Endometrial microvascular endothelial cells (primary cell): Measurements from ENCODE around the gene ESYT2. TPM values are rescaled to one million over a fixed set of nuclear protein-coding genes. Genes with fewer than 3 reads are reported as not detected.

Experiments used
- in situ Hi-C: cut with HindIII; loops from 2 replicates; pipeline ENCODE4 v1.10.0; 2017; ENCODE audit warnings: low sequenced_read_pairs, low pct_unique_long_range_greater_than_20kb; ENCODE audit errors: inconsistent ontology term
- total RNA-seq: library from RNA; depleted of rRNA; stranded (reverse); fragments of >200 nt; gene quantifications from one replicate; pipeline ENCODE4 v1.2.3, GENCODE V29; 2015; ENCODE audit errors: inconsistent ontology term

The ESYT2 gene
- total RNA-seq, 1 donor from 2014 or later, result 42.9 TPM

- in situ Hi-C loops, result no loop called here
Observed at GRCh38 chr7:158757404-158757989, 71.8 kb downstream of the ESYT2 start.

DNA sequence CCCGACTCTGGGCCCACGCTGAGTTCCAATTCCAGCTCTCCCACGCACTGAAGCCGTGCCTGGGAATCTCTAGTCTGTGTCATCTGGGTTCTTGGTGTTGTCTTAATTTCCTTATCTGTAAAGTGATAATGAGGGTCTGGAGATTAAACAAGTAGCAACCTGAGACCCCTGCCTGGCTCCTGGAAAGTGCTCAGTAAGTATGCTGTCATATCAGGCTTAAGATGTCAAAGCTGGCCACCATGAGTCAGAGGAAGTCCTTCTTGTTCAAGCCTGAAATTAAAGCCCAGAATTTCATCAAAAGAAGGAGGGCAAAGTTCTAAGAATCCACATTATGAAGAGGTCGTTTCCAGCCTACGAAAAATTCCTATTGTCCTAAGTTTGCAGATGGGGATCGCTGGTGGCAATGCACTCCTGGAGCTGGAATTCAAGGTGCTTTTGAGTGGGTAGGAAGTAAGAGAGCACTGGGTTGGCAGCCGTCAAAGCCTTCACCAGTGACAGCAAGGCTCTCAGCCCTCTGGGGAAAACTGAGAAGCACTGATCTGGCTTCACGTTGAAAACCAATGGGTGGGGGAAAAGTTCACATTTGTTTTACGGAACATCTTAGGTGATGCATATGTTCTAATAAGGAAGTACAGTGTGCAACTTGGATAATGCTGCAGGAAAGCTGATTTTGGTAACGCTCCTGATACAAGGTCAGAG lies 74.4 kb downstream of the ESYT2 start:
- in situ Hi-C loops, result no loop called here

DNA sequence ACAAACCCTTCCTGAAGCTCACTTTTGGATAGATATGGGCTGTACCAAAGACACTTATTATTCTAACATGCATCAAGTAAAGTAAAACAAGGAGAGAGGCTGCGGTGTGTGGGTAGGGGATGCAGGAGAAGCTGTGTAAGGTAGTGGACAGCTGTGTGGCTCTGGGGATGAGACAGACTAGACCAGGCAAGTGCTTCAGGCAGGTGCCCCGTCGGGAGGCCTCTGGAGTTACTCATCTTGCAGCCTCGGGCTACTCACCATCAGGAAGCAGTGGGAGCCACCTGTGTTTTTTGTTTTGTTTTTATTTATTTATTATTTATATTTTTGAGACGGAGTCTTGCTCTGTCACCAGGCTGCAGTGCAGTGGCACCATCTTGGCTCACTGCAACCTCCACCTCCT lies 75.4 kb downstream of the ESYT2 start:
- in situ Hi-C loops, result no loop called here

DNA sequence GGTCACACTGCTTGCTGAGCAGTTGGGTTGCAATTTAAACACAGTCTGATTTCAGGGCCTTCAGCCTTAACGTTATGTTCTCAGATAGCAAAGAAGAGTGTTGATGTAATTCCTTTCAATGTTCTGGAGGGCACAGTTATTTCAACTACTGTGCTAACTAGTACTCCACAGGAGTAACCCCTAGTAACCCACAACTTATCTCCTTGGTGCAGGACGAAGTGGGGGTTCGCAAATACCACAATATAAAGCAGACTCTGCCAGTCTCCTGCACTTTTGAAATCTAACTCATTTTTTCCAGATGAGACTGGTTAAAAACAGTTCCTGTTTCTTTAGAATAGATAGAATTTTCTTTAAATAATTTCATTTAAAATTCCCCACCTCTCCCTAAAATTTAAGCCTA lies 77.6 kb downstream of the ESYT2 start:
- in situ Hi-C loops, result no loop called here

DNA sequence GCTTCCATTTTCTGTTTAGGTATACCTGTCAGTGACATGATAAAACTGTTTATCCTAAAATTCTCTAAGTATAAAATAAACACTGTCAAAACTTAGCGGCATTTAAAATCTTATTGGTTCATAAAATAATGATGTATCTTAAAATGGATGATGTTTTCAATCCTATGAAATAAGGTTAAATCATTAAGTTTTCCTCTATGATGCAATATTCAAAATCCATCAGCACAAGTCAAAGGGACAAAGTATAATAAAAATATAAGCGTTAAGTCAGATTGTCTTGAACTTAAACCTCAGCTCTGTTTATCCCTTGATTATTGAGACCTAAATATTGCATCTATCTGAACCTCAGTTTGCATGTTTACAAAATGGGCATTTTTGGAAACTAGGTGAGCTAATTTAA lies 78.1 kb downstream of the ESYT2 start:
- in situ Hi-C loops, result no loop called here

DNA sequence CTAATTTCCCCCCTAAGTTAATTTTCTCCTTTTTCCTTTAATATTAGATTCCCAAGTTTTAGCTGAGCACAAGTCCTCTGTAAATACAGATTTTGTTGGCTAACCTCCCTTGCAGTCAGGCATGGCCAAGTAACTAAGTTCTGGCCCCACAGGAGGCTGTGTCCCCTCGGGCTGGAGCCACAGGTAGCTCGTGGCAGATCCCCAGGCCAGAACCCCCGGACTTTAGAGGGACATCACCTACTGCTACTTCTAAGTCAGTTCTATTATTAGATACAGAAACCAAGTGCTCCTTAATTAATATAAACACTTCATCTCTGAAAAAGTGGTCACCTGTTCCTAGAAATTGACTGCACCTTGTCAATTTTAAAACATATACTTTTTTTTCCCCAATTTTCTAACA lies 78.6 kb downstream of the ESYT2 start:
- in situ Hi-C loops, result no loop called here

DNA sequence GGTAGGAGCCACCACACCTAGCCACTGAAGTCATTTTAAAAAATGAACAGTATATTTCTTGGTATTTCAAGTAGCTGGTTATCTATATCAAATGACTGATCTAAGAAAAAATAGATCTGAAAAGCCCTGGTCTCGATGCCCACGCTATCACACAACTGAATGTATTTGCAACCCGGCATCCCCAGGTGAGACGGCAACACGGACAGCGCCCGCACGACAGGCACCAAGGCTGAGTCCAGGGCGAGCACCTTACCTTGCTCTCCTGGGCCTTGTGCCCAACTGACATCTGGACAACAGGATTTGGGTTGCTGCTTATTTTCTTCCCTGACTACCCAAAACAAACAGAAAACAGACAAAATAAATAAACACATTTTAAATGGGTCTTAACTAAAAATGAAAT lies 79.9 kb downstream of the ESYT2 start:
- in situ Hi-C loops, result no loop called here

- in situ Hi-C loops, result no loop called here
Observed at GRCh38 chr7:158748335-158748734, 81.0 kb downstream of the ESYT2 start.

GRCh38 chr7:158747408-158747807 lies 81.9 kb downstream of the ESYT2 start:
- in situ Hi-C loops, result no loop called here

DNA sequence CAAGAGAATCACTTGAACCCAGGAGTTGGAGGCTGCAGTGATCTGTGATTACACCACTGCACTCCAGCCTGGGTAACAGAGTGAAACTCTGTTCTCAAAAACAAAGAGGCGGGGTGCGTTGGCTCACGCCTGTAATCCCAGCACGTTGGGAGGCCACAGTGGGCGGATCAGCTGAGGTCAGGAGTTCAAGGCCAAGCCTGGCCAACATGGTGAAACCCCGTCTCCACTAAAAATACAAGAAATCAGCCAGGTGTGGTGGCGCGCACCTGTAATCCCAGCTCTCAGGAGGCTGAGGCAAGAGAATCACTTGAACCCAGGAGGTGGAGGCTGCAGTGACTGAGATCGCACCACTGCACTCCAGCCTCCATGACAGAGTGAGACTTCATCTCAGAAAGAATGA lies 82.4 kb downstream of the ESYT2 start:
- in situ Hi-C loops, result no loop called here

DNA sequence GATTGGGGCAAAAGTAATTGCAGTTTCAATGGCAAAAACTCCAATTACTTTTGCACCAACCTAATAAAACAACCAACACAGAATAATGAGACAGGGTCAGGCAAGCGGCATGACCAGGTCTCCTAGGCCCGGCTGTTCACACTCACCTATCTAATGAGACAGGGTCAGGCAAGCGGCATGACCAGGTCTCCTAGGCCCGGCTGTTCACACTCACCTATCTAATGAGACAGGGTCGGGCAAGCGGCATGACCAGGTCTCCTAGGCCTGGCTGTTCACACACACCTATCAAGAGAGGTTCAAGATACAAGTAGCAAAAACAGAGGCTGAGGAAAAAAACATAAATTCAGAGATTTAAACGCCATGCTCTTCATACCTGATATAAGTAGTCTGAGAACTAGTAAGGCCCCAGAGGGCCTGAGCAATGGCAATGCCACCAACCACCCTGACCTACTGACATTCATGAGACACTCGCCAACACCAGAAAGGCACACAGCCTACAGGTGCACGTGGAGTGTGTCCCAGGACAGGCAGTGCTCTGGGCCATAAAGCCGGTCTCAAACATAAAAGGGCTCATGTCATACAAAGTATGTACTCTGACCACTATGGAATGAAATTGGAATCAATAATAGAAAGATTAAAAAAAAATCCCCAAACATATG lies 84.1 kb downstream of the ESYT2 start:
- in situ Hi-C loops, result no loop called here

DNA sequence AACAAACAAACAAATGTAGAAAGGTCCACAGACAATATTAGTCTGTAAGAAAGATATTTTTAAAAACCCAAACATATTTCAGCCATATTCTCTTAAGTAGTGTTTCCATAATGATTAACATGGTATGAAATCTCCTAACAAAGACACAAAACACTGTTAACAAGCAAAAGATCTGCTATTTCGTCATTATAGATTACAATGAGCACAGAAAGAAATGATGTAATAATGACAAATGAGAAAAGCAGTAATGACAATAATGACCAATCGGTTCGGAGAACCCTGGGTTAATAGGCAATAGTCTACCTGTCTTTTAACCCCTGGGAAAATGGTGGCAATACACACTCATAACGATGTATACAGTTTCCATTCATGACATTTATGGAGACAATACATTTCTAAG lies 85.2 kb downstream of the ESYT2 start:
- in situ Hi-C loops, result no loop called here

DNA sequence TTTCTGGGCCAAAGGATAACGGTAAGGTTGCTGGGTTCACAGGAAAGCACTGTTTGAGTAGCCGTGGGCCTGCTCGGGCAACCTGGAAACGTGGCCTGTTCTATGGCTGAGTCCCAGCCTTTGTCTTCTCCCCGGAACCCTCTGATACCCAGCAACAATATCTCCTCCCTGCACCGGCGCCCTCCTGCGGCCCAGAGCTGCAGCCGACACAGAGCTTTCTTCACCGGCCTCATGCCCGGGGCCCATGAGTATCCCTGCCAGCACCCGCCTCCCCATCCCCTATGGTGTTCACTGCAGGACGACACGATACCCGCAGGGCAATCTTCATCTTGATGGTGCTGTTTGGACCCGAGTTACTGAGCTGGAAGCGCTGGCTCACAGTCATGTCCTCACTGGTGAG lies 86.1 kb downstream of the ESYT2 start:
- in situ Hi-C loops, result no loop called here

- in situ Hi-C loops, result no loop called here
Observed at GRCh38 chr7:158742065-158742821, 87.1 kb downstream of the ESYT2 start.

- in situ Hi-C loops, result no loop called here
Observed at GRCh38 chr7:158741294-158741666, 88.0 kb downstream of the ESYT2 start.

GRCh38 chr7:158740657-158741293 lies 88.5 kb downstream of the ESYT2 start:
- in situ Hi-C loops, result no loop called here

GRCh38 chr7:158740013-158740656 lies 89.2 kb downstream of the ESYT2 start:
- in situ Hi-C loops, result no loop called here

DNA sequence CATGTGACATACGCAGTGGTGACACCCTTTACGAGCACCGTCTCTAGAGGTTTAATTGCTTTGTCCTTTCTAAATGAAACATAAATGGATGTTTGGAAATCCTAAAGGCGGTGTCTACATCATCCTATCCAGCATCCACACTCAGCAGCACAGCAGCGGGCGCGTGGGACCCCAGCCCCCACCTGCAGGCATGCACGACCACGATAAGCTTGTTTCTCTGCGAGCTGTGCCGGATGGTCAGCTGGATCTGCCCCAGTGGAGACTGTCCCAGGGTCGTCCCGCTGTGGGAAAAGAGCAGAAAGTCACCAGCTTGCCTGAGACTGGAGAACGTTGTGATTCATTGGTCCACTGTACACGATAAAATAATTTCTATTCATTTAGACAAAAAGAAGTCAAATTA lies 90.5 kb downstream of the ESYT2 start:
- in situ Hi-C loops, result no loop called here
